Hepatocyte (in vitro differentiated cells): ENCODE results near the gene TMPRSS4. TPM values are rescaled to one million over a fixed set of nuclear protein-coding genes. Genes with fewer than 3 reads are reported as not detected.

Experiments
- DNase-seq: peaks from one replicate; pipeline ENCODE4 v3.0.0-alpha.2; 2016; ENCODE audit warnings: low spot score
- H2AFZ ChIP-seq: fragments of 200-600 bp; sonication (generic); 2 replicates; pipeline ENCODE4 v1.6.0; 2016; ENCODE audit warnings: antibody characterized with exemption, mild to moderate bottlenecking
- H3K27ac ChIP-seq: fragments of 200-600 bp; sonication (generic); 2 replicates; pipeline ENCODE4 v1.5.1; 2016; ENCODE audit warnings: mild to moderate bottlenecking
- H3K27me3 ChIP-seq: fragments of 200-600 bp; sonication (generic); 2 replicates; pipeline ENCODE4 v1.6.1; 2016
- H3K36me3 ChIP-seq: fragments of 200-600 bp; sonication (generic); replicated peaks from 2 replicates; pipeline ENCODE4 v1.5.1; 2016; ENCODE audit warnings: low read depth; ENCODE audit not compliant: insufficient read depth
- H3K4me1 ChIP-seq: fragments of 200-600 bp; sonication (generic); 2 replicates; pipeline ENCODE4 v1.5.1; 2016; ENCODE audit warnings: mild to moderate bottlenecking, moderate library complexity; ENCODE audit not compliant: insufficient read depth
- H3K4me2 ChIP-seq: fragments of 200-600 bp; sonication (generic); 2 replicates; pipeline ENCODE4 v1.6.0; 2016
- H3K4me3 ChIP-seq: fragments of 200-600 bp; sonication (generic); 2 replicates; pipeline ENCODE4 v1.5.1; 2016; ENCODE audit warnings: mild to moderate bottlenecking
- H3K79me2 ChIP-seq: fragments of 200-600 bp; sonication (generic); 2 replicates; pipeline ENCODE4 v1.6.0; 2017; ENCODE audit warnings: mild to moderate bottlenecking
- H3K9me2 ChIP-seq: fragments of 200-600 bp; sonication (generic); replicated peaks from 2 replicates; pipeline ENCODE4 v1.6.0; 2017; ENCODE audit warnings: mild to moderate bottlenecking; ENCODE audit not compliant: insufficient read depth
- H3K9me3 ChIP-seq: fragments of 200-600 bp; sonication (generic); 2 replicates; pipeline ENCODE4 v1.5.1; 2016; ENCODE audit warnings: low read depth, mild to moderate bottlenecking
- H4K20me1 ChIP-seq: fragments of 200-600 bp; sonication (generic); 2 replicates; pipeline ENCODE4 v1.6.0; 2016; ENCODE audit warnings: mild to moderate bottlenecking; ENCODE audit not compliant: insufficient read depth, poor library complexity, severe bottlenecking
- CTCF ChIP-seq: fragments of 200-600 bp; sonication (generic); IDR thresholded peaks from 2 replicates; pipeline ENCODE4 v1.5.1; 2016; ENCODE audit warnings: antibody characterized with exemption, mild to moderate bottlenecking; ENCODE audit not compliant: poor library complexity
- EZH2 ChIP-seq: fragments of 200-600 bp; sonication (generic); IDR thresholded peaks from 2 replicates; pipeline ENCODE4 v1.6.1; 2016; ENCODE audit warnings: antibody characterized with exemption, mild to moderate bottlenecking, borderline replicate concordance
- EZH2phosphoT487 ChIP-seq: fragments of 200-600 bp; sonication (generic); IDR thresholded peaks from one replicate; pipeline ENCODE4 v1.6.1; 2018; ENCODE audit warnings: antibody characterized with exemption, mild to moderate bottlenecking, low read depth, moderate library complexity; ENCODE audit not compliant: unreplicated experiment, severe bottlenecking
- WGBS: methylation state at CpG from one replicate; pipeline ENCODE4 v1.1.6; 2016; ENCODE audit warnings: low lambda C conversion rate; ENCODE audit errors: missing lambda C conversion rate; 5-methylcytosine and 5-hydroxymethylcytosine counted together
- polyA plus RNA-seq: library from polyadenylated mRNA; unstranded; fragments of >200 nt; fragmentation: Nextera tagmentation; extraction: Ambion mirVana; gene quantifications from 2 replicates; pipeline ENCODE4 v1.2.1, GENCODE V29; 2016
- total RNA-seq: library from RNA; depleted of rRNA; stranded (reverse); fragments of >200 nt; gene quantifications from 2 replicates; pipeline ENCODE4 v1.2.3, GENCODE V29; 2014

Gene TMPRSS4
- total and polyA plus RNA-seq, 2 experiments from 2014 or later = 10.9 to 16.2 TPM

- no peaks in the 10 kb centered on the region for H3K27me3 ChIP-seq
- no peak overlapping the region for H3K27ac ChIP-seq
- WGBS = 68% methylated on average over 4 of the region's 4 CpGs
- no peak for DNase-seq
- no peaks in the 10 kb centered on the region for H3K79me2 ChIP-seq
- no peak overlapping the region for H2AFZ ChIP-seq
- no peaks in the 10 kb centered on the region for H3K9me3 ChIP-seq
- no peaks in the 10 kb centered on the region for H3K36me3 ChIP-seq
- H3K4me3 ChIP-seq = no peak overlapping the region
- no peaks in the 10 kb centered on the region for H3K9me2 ChIP-seq
- TF ChIP-seq CTCF = no peak
- no peak for TF ChIP-seq EZH2phosphoT487
- no peak for TF ChIP-seq EZH2
- H3K4me2 ChIP-seq = no peak overlapping the region
- H4K20me1 ChIP-seq = no peaks in the 10 kb centered on the region
- peaks cover 4% of the 10 kb centered on the region for H3K4me1 ChIP-seq
Observed at GRCh38 chr11:118128310-118128709, 51.4 kb downstream of the TMPRSS4 start.

- Histone ChIP-seq H3K27ac (no peak overlapping the region), H2AFZ (no peak overlapping the region), H3K4me1 (peaks cover 4% of the 10 kb centered on the region), H3K9me2 (no peaks in the 10 kb centered on the region), H3K9me3 (no peaks in the 10 kb centered on the region), H3K4me2 (no peak overlapping the region), H4K20me1 (no peaks in the 10 kb centered on the region), H3K4me3 (no peak overlapping the region), H3K36me3 (no peaks in the 10 kb centered on the region), H3K27me3 (no peaks in the 10 kb centered on the region), H3K79me2 (no peaks in the 10 kb centered on the region)
- WGBS = 68% methylated on average over 11 of the region's 11 CpGs
- TF ChIP-seq EZH2 (no peak), EZH2phosphoT487 (no peak), CTCF (no peak)
- no peak for DNase-seq
Observed at GRCh38 chr11:118128721-118129470, 52.0 kb downstream of the TMPRSS4 start.

- WGBS = 77% methylated on average over 6 of the region's 6 CpGs
- H4K20me1 ChIP-seq = no peaks in the 10 kb centered on the region
- peaks cover 5% of the 10 kb centered on the region for H3K27me3 ChIP-seq
- TF ChIP-seq EZH2phosphoT487 (no peak), CTCF (no peak), EZH2 (no peak)
- H3K4me2 ChIP-seq = no peak overlapping the region
- H3K27ac ChIP-seq = no peak overlapping the region
- peaks cover 4% of the 10 kb centered on the region for H3K4me1 ChIP-seq
- H3K9me3 ChIP-seq = no peaks in the 10 kb centered on the region
- H3K79me2 ChIP-seq = no peaks in the 10 kb centered on the region
- H3K36me3 ChIP-seq = no peaks in the 10 kb centered on the region
- DNase-seq = no peak
- no peaks in the 10 kb centered on the region for H3K9me2 ChIP-seq
- no peak overlapping the region for H3K4me3 ChIP-seq
- H2AFZ ChIP-seq = no peak overlapping the region
Observed at GRCh38 chr11:118129471-118130172, 52.7 kb downstream of the TMPRSS4 start.
